NCI-H2196 treated with DMSO at 0.1 percent for 48 hours (cell line): ENCODE measurements around the gene TBR1.

ENCODE experiments used
- DNase-seq: peaks from one replicate; lab custom pipeline; 2025; ENCODE audit not compliant: unreplicated experiment; lab: John Stamatoyannopoulos, UW

TBR1 gene

DNA sequence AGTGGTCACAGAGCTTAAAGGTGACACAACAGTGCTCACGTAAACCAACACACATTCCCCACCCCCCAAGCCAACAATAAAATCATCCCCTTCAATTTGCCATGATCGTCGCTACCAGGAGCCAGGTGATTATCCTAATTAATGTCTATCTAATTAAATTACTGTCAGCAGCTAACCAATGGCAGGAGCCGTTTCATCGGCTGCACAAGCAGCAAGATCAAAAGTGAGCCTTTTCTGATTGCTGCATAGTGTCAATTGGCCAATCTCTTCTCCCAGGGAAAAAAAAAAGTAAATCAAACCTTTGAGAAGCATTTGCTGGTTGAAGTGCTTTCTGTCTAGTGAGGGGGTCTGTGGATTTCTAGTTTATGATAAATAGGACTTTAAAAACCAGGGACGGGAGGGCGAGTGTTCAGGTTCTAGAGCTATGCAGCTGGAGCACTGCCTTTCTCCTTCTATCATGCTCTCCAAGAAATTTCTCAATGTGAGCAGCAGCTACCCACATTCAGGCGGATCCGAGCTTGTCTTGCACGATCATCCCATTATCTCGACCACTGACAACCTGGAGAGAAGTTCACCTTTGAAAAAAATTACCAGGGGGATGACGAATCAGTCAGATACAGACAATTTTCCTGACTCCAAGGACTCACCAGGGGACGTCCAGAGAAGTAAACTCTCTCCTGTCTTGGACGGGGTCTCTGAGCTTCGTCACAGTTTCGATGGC, at the start of gene TBR1:
TSS of gene TBR1 (plus strand) at position 311 of the 721 bp plus-strand sequence. CDS start at position 425, 114 bp downstream.
- DNase-seq, result no peak

DNA sequence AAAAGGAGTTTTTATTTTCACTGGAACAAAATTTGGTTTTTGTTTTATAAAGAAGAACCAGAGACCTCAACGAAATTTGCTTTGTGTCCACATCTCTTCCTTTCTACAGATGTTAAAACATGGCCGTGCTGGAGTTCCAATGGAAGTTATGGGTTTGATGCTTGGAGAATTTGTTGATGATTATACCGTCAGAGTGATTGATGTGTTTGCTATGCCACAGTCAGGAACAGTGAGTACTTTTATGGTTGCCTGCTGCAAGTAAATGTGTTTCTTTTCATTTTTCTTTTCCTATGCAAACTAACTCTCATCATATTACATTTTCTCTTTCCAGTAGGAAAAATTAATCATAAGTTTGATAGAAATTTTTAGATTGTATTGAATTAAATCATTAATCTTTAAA, 48.4 kb upstream of the TBR1 start:
- DNase-seq, result no peak

DNA sequence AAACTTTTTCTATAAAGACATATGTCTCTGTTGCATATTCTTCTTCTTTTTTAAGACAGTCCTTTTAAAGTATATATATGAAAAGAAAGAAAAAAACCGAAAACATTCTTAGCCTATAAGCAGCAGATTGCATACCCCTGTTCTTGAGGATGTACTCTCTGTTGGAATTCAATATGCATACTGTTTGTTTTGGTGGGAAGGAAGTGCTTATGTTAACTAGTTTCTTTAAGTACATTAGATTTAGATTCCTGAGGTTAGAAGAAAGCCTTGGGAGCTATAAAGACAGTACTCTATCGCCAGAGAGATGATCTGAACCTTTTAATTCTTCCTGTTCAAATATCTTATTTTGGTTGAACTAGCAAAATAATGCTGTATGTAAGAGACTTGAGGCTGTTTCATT, 46.8 kb upstream of the TBR1 start:
- no peak for DNase-seq

DNA sequence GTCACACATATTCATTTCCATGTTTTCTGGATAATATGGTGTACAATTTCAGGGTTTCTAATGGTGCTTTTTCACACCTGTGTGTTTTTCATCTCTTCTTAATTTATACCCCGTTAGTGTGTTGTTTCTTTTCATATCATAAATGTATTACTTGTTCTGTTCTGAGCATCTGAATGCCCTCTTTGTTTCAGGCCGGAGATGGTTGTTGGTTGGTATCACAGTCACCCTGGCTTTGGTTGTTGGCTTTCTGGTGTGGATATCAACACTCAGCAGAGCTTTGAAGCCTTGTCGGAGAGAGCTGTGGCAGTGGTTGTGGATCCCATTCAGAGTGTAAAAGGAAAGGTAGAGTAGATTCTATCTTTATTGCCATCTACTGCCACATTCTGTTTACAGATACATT, 45.1 kb upstream of the TBR1 start:
- no peak for DNase-seq

DNA sequence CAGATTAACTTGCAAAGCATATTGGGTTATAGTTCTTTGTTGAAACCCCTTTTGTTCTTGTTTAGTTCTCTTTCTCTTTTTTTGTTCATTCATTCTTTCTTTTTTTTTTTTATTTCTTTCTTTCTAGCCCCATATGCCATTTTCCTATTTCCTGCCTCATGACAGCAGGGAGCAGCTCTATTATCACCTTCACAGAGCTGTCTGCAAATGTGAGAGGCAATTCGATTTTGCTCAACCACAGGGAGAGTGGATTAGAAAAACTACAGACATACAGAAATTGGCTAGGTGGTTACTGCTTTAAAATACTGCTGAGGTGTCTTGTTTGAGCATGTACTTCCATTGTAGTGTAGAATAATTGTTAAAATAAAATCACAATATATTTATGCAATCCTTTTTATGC, 44.2 kb upstream of the TBR1 start:
- DNase-seq, result no peak

DNA sequence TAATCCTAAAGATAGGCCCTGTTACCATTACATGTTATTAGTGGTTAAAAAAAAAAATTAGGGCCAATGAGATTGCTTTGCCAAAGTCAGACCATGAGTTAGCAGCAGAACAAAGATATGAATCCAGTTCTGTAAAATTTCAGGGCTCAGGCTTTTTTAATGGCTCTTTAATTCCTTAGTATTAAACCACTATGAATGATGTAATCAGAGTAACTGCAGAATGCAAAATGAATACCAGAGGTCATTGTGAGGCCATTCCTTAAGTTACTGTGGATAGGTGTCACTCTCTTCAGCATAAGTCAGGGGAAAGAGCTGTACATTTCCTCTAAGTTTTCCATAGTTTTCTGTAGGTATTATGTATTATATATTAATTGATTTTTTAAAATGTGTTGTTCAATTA, 42.2 kb upstream of the TBR1 start:
- no peak for DNase-seq

DNA sequence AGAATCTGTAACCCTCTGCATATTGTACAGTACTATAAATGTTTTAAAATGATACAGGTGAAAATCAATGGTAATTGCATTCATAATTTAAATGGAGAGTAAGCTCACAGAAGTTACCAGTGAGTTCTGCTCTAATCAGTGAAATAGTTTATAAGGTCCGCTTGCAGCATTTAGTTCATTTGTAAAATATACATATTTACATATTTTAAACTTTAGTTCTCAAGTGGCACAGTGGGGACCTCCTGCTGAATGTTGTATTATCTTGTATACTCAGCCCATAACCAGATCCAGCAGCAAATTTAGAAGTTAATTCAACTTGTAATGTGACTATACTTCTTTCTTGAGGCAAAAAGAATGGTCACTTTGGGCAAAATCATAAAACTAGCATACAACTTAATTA, 41.7 kb upstream of the TBR1 start:
- DNase-seq, result no peak

DNA sequence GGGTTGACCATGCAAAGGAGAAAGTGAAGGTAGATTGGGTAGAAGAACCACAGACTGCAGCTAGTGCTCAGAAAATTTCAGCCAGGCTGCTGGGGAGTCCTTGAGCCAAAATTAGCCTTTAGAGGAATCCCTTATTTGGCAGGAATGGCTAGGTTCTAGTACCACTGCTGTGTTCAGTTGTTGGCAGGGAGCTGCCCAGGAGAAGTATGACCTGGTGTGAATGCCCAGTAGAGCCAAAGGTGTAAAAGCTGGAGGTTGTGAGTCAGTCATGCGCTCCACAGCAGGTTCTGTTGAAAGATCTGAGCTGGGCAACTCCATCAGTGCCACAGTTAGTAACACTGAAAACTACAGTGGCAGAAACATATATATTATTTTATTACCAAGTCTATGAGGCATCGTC, 36.4 kb upstream of the TBR1 start:
- no peak for DNase-seq

DNA sequence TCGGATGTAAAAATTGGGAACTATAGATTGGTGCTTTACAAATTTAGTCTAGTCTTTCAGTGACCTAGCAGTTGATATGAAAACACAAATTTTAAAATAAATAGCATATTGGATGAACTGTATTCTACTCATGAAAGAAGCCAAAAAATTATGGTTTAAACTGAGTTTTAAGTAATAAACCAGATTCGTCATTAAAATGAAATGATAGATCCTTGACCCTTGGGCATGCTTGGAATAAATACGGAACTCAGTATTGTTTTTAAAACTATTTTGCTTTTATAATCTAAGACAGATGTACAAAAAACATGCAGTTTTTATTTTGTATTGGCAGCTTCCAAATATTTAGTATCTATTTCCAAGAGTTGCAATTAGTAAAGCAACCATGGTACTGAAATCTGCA, 34.6 kb upstream of the TBR1 start:
- DNase-seq, result no peak

DNA sequence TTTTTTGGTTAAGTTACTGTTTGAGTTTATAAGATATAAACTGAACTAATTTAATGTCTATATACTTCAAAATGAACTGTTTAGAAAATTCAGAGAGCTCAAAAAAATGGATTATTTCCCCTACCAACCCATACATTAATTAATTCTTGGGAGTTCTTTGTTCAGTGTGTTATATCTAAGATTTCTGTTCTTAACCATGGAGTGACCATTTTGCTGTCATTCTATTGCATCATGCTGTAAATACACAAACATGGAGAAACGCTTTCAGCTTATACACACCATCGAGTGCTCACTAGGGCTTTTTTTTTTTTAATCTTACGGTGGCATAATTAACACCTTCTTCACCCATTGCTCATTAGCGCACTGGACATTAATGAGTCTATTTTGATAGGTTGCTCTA, 33.4 kb upstream of the TBR1 start:
- DNase-seq, result no peak

DNA sequence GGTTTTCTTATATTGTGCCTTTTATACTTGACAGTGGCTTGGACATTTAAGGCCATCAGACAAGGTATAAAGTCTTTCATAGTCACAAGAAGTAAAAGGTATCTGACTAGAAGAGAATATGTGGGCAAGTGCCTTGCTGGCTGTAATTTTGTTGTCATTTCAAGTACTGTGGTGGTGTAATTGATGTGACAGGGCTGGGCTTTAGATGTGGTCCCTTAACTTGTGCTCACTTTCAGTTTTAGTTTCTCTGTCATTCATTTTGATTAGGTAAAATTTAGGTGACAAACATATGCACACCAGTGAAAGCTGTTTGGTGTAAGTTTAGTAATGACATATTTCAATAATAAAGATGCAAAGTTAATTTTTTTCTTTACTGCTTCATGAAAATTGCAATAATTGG, 31.2 kb upstream of the TBR1 start:
- no peak for DNase-seq

DNA sequence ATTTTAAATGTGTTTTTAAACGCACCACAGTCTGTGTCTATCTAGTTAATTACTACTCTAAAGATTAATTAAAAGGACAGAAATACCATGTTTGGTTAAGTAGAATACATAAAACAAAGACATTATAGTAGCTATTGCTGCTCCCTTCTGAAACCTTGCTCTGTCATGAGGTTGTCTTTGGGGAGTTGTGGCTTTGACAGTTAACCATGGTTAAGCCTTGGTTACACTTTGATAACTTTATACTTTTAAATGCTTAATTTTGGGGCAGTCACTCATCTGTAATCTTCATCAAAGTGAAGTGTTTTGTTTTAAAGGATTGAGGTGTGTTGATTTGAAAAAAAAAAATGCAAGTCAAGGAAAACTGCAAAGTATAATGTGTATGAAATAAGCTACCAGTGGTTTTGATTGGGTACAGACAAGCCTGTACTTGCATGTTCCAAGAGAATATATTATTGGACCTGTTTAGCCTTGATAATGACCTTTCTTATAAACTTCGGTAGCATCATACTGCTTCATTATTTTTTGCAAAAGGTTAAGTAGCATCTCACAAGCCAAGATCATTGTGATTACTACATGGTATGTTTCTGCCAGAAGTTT, 29.8 kb upstream of the TBR1 start:
- no peak for DNase-seq

DNA sequence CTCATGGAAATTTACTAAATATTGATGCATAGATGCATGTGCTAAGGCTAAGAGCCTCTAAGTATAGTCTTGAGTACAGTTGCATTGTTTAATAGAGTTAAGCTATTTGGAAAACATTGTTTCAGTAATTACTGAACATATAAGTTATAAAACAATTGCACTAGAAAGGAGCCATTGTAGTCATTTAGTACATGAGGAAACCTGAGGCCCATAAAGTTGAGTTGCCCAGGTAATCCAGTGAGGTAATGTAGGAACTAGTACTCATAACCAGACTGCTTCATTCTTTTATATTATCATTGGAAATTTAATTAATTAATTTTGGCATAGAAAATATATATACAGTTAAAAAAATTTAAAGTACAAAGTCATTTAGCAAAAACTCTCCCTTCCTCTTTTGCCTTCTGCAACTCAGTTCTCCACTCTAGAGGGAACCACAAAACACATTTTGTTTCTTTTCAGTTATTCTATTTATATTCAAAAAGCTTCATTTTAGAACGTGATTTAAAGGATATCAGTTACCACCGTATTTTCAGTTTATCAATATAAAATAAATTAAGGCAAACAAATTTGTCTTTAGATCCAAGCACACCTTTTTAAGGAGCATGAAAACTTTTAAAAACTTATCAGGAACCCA, 27.8 kb upstream of the TBR1 start:
- DNase-seq, result no peak

DNA sequence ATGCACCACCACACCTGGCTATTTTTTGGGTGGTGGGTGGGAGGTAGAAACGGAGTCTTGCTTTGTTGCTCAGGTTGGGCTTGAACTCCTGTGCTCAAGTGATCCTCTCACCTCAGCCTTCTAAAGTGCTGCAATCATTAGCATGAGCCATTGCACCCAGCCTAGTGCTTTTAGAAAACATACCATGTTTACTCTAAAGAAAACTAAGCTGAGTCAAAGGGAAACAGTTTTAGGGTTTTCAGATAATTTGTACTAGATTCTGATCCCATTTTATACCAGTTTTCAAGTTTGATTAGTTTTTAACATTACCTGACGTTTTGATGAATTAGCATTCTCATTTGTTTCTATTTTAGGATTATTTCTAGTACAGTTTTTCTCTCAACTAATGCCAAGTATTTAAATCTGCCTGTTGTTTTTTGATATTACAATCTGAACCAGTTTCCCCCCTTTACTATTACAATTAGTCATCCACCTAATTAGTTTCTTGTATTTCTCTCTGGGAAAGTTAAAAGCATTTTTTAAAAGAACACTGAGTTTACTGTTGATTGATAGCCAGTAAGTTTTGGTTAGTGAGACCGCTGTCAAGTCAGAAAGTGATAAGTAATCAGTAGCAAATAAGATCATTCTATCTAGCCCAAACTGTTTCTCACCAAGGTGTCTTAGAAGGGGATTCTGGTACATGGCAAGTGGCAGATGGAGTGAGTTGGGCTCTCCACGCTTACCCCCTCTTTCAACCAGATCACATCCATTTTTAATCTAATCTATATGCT, 24.2 kb upstream of the TBR1 start:
- DNase-seq, result no peak

DNA sequence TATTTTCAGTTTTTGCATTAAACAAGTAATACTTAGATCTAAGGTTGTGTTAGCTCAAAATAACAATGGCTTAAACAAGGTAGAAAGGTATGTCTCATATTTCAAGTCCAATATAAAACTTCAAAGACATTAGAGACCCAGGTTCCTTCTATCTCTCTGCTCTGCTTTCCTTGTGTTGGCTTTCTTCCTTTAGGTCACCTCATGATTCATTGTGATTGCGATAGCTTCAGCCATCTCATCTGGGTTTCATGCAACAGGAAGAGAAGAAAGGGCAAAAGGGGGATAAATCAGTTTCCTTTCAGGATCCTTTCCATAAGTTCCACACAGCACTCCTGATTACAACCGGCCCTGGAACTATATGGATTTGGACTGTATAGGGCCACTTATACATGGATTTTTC, 16.0 kb upstream of the TBR1 start:
- no peak for DNase-seq

DNA sequence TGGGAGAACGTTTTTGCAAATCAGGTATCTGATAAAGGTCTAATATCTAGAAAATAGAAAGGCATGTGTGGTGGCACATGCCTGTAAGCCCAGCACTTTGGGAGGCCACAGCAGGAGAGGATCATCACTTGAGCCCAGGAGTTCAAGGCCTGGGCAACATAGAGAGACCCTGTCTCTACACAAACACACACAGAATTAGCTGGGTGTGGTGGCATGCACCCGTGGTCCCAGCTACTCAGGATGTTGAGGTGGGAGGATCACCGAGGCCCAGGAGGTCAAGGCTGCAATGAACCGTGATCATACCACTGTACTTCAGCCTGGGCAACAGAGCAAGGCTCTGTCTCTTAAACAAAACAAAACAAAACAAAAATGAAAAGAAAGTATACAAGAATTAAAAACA, 13.8 kb upstream of the TBR1 start:
- DNase-seq, result no peak

DNA sequence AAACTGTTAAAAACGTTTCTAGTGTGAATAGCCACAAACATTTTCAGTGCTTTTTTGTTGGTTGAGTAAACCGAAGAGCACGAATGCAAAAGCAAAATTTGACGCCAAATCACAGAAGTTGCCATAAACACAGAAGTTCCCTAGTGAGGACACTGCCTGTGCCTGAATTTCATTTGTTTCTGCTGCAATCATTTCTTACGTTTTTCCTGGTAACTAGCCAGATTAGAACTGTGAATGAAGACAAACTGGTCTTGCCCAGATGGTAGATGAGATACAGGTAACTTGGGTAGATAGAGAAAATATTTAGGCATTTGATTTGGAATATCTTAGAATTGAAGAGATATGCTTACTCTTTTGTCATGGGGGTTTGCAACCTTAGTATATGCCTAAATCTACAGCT, 9.8 kb upstream of the TBR1 start:
- no peak for DNase-seq

DNA sequence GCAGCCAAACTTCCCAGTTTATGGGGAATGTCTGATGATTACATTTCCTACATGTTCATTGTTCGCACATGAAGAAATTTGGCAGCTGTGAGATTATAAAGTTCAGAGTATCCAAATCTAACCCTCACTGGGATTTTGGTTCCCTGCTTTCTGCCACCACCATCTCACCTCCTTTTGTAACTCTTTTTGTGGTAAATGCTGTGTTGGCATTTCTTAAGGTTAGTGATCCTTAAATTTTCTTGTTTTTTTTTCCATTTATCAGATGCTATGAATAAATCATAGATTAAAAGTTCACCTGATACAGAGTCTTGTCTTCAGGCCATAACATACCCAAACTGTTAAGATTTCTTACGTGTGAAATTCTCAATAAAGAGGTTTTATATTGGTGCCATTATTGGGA, 8.5 kb upstream of the TBR1 start:
- no peak for DNase-seq

DNA sequence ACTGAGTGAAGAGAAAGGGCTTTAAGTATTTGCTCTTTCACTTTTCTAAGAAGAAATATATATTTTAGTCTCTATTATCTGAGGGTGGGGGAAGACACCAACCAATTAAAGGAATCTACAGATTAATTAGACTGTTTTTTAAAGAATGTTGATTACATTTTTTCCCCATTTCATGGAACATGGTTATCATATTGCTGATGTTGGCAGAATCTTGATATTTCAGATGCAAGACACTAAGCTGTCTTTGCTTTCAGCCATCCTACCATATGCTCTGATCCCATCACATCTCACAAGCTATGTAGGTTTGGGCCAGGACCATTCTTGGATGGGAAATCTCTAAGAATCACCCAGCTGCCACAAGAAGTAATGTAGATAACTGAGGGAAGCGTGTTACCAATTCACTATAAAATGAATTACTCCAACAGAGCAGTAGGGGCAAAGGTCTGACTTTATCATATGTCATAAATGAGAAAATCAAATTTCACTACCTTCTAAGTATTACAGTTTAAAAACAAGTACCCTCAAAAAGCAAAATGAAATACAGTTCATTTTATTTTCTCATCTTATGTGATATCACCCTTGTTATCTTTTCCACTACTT, 6.7 kb upstream of the TBR1 start:
- DNase-seq, result no peak

DNA sequence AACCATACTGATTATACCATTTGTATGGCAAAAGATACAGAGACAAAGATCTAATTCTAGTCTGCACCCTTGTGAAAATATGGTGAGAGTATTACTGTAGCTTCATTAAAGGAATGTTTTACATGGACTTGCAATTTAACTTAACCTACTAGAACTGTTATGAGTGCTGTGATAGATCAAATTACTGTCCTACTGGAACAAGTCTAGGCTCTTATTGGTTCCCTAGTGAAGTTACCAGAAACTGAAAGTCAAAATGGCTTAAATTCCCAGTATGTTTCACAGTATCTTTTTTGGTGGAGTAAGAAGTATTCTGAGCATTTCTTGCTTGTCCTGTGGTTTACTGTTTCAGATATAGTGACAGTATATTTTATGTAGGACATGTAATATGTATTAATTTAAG, 3.8 kb upstream of the TBR1 start:
- DNase-seq, result no peak
